ENCODE results near the gene SF3A2.

SF3A2 gene

GRCh38 chr19:2193807-2194206 lies 42.8 kb upstream of the SF3A2 start:
- no CpG with 5 or more reads among the region's 18 CpGs for WGBS, 2 donors (ENCODE audit: extremely low coverage in 2 of 2, insufficient read length in 2 of 2, insufficient replicate concordance in 1 of 2)
- Histone ChIP-seq H3K9ac (ENCODE audit: low read depth, low read length, poor library complexity) (no peak overlapping the region), H3K27me3 (ENCODE audit: control insufficient read depth in 3 of 3, insufficient read depth in 3 of 3, low read depth in 1 of 3, low read length in 3 of 3) (no peaks in the 10 kb centered on the region), H2BK15ac (ENCODE audit: low read length) (no peak overlapping the region), H3K79me1 (ENCODE audit: low read depth, low read length) (peaks cover 25% of the 10 kb centered on the region), H4K8ac (ENCODE audit: low read depth, low read length) (no peak overlapping the region), H3K4me1 (ENCODE audit: control insufficient read depth in 2 of 2, insufficient read depth in 1 of 2, low read depth in 1 of 2, low read length in 2 of 2) (peaks cover 0 to 2% of the 10 kb centered on the region in 2 donors), H2BK12ac (ENCODE audit: low read length) (no peak overlapping the region), H3K23ac (ENCODE audit: low read depth, low read length, poor library complexity) (no peak overlapping the region), H2BK120ac (ENCODE audit: low read depth, low read length) (no peak overlapping the region), H3K14ac (ENCODE audit: low read length) (no peak overlapping the region), H3K9me3 (replicated peaks in 1 of 2; ENCODE audit: control insufficient read depth in 2 of 2, insufficient read depth in 1 of 2, low read depth in 1 of 2, low read length in 2 of 2) (peaks cover 0 to 2% of the 10 kb centered on the region in 2 donors), H3K4me2 (ENCODE audit: insufficient read depth, low read length, poor library complexity, severe bottlenecking) (no peak overlapping the region), H3K18ac (ENCODE audit: low read length) (no peak overlapping the region), H2BK5ac (ENCODE audit: low read length) (no peak overlapping the region), H3K27ac (replicated peaks; ENCODE audit: low read length) (no peak overlapping the region), H2AFZ (ENCODE audit: low read length) (no peak overlapping the region), H2AK5ac (ENCODE audit: low read depth, low read length) (no peak overlapping the region), H3K4me3 (ENCODE audit: low read length in 2 of 2) (no peak overlapping the region), H3K4ac (ENCODE audit: low read length) (no peak overlapping the region), H3K36me3 (replicated peaks in 1 of 2; ENCODE audit: control insufficient read depth in 2 of 2, insufficient read depth in 2 of 2, low read length in 2 of 2) (peaks cover 50 to 93% of the 10 kb centered on the region in 2 donors), H4K91ac (ENCODE audit: low read depth, low read length, poor library complexity) (no peak overlapping the region)
- DNase-seq (ENCODE audit: low spot score) = no peak

GRCh38 chr19:2194513-2195078 lies 42.0 kb upstream of the SF3A2 start:
- Histone ChIP-seq H3K4me3 (ENCODE audit: low read length in 2 of 2) (no peak overlapping the region), H2AFZ (ENCODE audit: low read length) (no peak overlapping the region), H4K91ac (ENCODE audit: low read depth, low read length, poor library complexity) (no peak overlapping the region), H3K14ac (ENCODE audit: low read length) (peak overlapping the region; percentile 56), H2BK12ac (ENCODE audit: low read length) (no peak overlapping the region), H3K4me1 (ENCODE audit: control insufficient read depth in 2 of 2, insufficient read depth in 1 of 2, low read depth in 1 of 2, low read length in 2 of 2) (peaks cover 0 to 7% of the 10 kb centered on the region in 2 donors), H3K27me3 (ENCODE audit: control insufficient read depth in 3 of 3, insufficient read depth in 3 of 3, low read depth in 1 of 3, low read length in 3 of 3) (no peaks in the 10 kb centered on the region), H4K8ac (ENCODE audit: low read depth, low read length) (no peak overlapping the region), H3K23ac (ENCODE audit: low read depth, low read length, poor library complexity) (peak overlapping the region; percentile 55), H2BK120ac (ENCODE audit: low read depth, low read length) (no peak overlapping the region), H3K4me2 (ENCODE audit: insufficient read depth, low read length, poor library complexity, severe bottlenecking) (no peak overlapping the region), H3K79me1 (ENCODE audit: low read depth, low read length) (peaks cover 21% of the 10 kb centered on the region), H3K4ac (ENCODE audit: low read length) (no peak overlapping the region), H3K9ac (ENCODE audit: low read depth, low read length, poor library complexity) (no peak overlapping the region), H2BK15ac (ENCODE audit: low read length) (no peak overlapping the region), H3K27ac (replicated peaks; ENCODE audit: low read length) (no peak overlapping the region), H2BK5ac (ENCODE audit: low read length) (peak overlapping the region; percentile 66), H3K36me3 (replicated peaks in 1 of 2; ENCODE audit: control insufficient read depth in 2 of 2, insufficient read depth in 2 of 2, low read length in 2 of 2) (peaks cover 45 to 93% of the 10 kb centered on the region in 2 donors), H3K9me3 (replicated peaks in 1 of 2; ENCODE audit: control insufficient read depth in 2 of 2, insufficient read depth in 1 of 2, low read depth in 1 of 2, low read length in 2 of 2) (peaks cover 0 to 2% of the 10 kb centered on the region in 2 donors), H3K18ac (ENCODE audit: low read length) (no peak overlapping the region), H2AK5ac (ENCODE audit: low read depth, low read length) (no peak overlapping the region)
- WGBS, 2 donors (ENCODE audit: extremely low coverage in 2 of 2, insufficient read length in 2 of 2, insufficient replicate concordance in 1 of 2) = no CpG with 5 or more reads among the region's 25 CpGs
- no peak for DNase-seq (ENCODE audit: low spot score)

GRCh38 chr19:2195361-2195760 lies 41.3 kb upstream of the SF3A2 start:
- H3K4me2 ChIP-seq (ENCODE audit: insufficient read depth, low read length, poor library complexity, severe bottlenecking) = no peak overlapping the region
- H4K8ac ChIP-seq (ENCODE audit: low read depth, low read length) = no peak overlapping the region
- no peak overlapping the region for H2BK12ac ChIP-seq (ENCODE audit: low read length)
- H3K27me3 ChIP-seq (ENCODE audit: control insufficient read depth in 3 of 3, insufficient read depth in 3 of 3, low read depth in 1 of 3, low read length in 3 of 3) = no peaks in the 10 kb centered on the region
- H3K4ac ChIP-seq (ENCODE audit: low read length) = no peak overlapping the region
- peak overlapping the region in 1 of 2 donors; percentile 19 for H3K4me3 ChIP-seq (ENCODE audit: low read length in 2 of 2)
- H2BK15ac ChIP-seq (ENCODE audit: low read length) = no peak overlapping the region
- H2AFZ ChIP-seq (ENCODE audit: low read length) = no peak overlapping the region
- peak overlapping the region; percentile 17 for H3K14ac ChIP-seq (ENCODE audit: low read length)
- H3K79me1 ChIP-seq (ENCODE audit: low read depth, low read length) = peaks cover 25% of the 10 kb centered on the region
- no peak overlapping the region for H2BK120ac ChIP-seq (ENCODE audit: low read depth, low read length)
- H3K36me3 ChIP-seq (replicated peaks in 1 of 2; ENCODE audit: control insufficient read depth in 2 of 2, insufficient read depth in 2 of 2, low read length in 2 of 2) = peaks cover 48 to 92% of the 10 kb centered on the region in 2 donors
- H3K9me3 ChIP-seq (replicated peaks in 1 of 2; ENCODE audit: control insufficient read depth in 2 of 2, insufficient read depth in 1 of 2, low read depth in 1 of 2, low read length in 2 of 2) = peaks cover 0 to 2% of the 10 kb centered on the region in 2 donors
- no peak overlapping the region for H2AK5ac ChIP-seq (ENCODE audit: low read depth, low read length)
- H3K4me1 ChIP-seq (ENCODE audit: control insufficient read depth in 2 of 2, insufficient read depth in 1 of 2, low read depth in 1 of 2, low read length in 2 of 2) = peaks cover 0 to 7% of the 10 kb centered on the region in 2 donors
- no peak overlapping the region for H4K91ac ChIP-seq (ENCODE audit: low read depth, low read length, poor library complexity)
- no peak overlapping the region for H3K23ac ChIP-seq (ENCODE audit: low read depth, low read length, poor library complexity)
- no peak overlapping the region for H2BK5ac ChIP-seq (ENCODE audit: low read length)
- no peak overlapping the region for H3K9ac ChIP-seq (ENCODE audit: low read depth, low read length, poor library complexity)
- no peak overlapping the region for H3K18ac ChIP-seq (ENCODE audit: low read length)
- H3K27ac ChIP-seq (replicated peaks; ENCODE audit: low read length) = no peak overlapping the region
- no CpG with 5 or more reads among the region's 13 CpGs for WGBS, 2 donors (ENCODE audit: extremely low coverage in 2 of 2, insufficient read length in 2 of 2, insufficient replicate concordance in 1 of 2)
- DNase-seq (ENCODE audit: low spot score) = no peak

- Histone ChIP-seq H3K18ac (ENCODE audit: low read length) (no peak overlapping the region), H3K9ac (ENCODE audit: low read depth, low read length, poor library complexity) (no peak overlapping the region), H3K79me1 (ENCODE audit: low read depth, low read length) (peaks cover 26% of the 10 kb centered on the region), H2BK120ac (ENCODE audit: low read depth, low read length) (no peak overlapping the region), H3K4me2 (ENCODE audit: insufficient read depth, low read length, poor library complexity, severe bottlenecking) (no peak overlapping the region), H4K8ac (ENCODE audit: low read depth, low read length) (no peak overlapping the region), H3K27me3 (ENCODE audit: control insufficient read depth in 3 of 3, insufficient read depth in 3 of 3, low read depth in 1 of 3, low read length in 3 of 3) (no peaks in the 10 kb centered on the region), H3K4ac (ENCODE audit: low read length) (no peak overlapping the region), H3K9me3 (replicated peaks in 1 of 2; ENCODE audit: control insufficient read depth in 2 of 2, insufficient read depth in 1 of 2, low read depth in 1 of 2, low read length in 2 of 2) (peaks cover 0 to 2% of the 10 kb centered on the region in 2 donors), H2BK12ac (ENCODE audit: low read length) (no peak overlapping the region), H2AK5ac (ENCODE audit: low read depth, low read length) (no peak overlapping the region), H3K36me3 (replicated peaks in 1 of 2; ENCODE audit: control insufficient read depth in 2 of 2, insufficient read depth in 2 of 2, low read length in 2 of 2) (peaks cover 46 to 90% of the 10 kb centered on the region in 2 donors), H3K23ac (ENCODE audit: low read depth, low read length, poor library complexity) (peak overlapping the region; percentile 85), H2AFZ (ENCODE audit: low read length) (no peak overlapping the region), H3K27ac (replicated peaks; ENCODE audit: low read length) (no peak overlapping the region), H3K14ac (ENCODE audit: low read length) (peak overlapping the region; percentile 56), H2BK5ac (ENCODE audit: low read length) (no peak overlapping the region), H3K4me3 (ENCODE audit: low read length in 2 of 2) (no peak overlapping the region), H2BK15ac (ENCODE audit: low read length) (no peak overlapping the region), H3K4me1 (ENCODE audit: control insufficient read depth in 2 of 2, insufficient read depth in 1 of 2, low read depth in 1 of 2, low read length in 2 of 2) (peaks cover 0 to 7% of the 10 kb centered on the region in 2 donors), H4K91ac (ENCODE audit: low read depth, low read length, poor library complexity) (no peak overlapping the region)
- DNase-seq (ENCODE audit: low spot score) = no peak
- no CpG with 5 or more reads among the region's 19 CpGs for WGBS, 2 donors (ENCODE audit: extremely low coverage in 2 of 2, insufficient read length in 2 of 2, insufficient replicate concordance in 1 of 2)
Measured at GRCh38 chr19:2195914-2196313, 40.7 kb upstream of the SF3A2 start.
